ENCODE measurements around the gene AP4B1.

AP4B1 gene

DNA sequence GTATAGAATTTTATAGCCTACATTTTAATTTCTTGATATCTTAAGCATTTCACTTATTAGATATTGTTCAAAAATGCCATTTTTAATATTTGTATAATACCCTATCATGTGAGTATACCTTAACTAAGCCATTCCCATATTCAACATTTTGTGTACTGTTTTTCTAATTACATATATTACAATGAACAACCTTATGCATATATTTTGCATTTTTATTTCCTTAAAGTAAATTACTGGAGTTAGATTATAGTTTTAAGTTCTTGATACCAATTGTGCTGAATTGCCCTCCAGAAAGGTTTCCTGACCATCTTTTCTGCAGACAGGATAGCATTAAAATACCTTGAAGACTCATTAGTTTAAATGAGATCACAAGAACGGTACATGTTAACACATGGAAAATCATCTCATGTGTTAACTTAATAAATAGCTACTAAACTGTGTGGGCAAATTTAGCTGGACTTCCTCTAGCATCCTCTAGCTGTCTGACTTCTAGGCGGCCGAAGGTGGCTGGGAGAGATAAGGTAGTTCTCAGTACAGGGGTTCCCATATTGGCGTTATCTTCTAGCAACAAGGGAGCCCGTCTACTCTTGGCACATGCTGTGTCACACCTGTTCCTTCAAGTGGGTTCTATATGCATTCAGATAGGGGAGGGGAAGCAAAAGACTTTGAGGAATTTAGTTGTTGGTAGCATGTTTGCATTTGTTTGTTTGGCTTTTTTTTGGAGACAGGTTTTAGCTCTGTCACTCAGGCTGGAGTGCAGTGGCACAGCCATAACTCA is 9.5 kb upstream of the AP4B1 start:
- CTCF ChIA-PET = interaction anchor here (0.8 kb wide), 1 partner anchor 79 kb away, joined by 3 read pairs; no protein-coding TSS in a partner anchor
- TF ChIP-seq, protein P1, sequence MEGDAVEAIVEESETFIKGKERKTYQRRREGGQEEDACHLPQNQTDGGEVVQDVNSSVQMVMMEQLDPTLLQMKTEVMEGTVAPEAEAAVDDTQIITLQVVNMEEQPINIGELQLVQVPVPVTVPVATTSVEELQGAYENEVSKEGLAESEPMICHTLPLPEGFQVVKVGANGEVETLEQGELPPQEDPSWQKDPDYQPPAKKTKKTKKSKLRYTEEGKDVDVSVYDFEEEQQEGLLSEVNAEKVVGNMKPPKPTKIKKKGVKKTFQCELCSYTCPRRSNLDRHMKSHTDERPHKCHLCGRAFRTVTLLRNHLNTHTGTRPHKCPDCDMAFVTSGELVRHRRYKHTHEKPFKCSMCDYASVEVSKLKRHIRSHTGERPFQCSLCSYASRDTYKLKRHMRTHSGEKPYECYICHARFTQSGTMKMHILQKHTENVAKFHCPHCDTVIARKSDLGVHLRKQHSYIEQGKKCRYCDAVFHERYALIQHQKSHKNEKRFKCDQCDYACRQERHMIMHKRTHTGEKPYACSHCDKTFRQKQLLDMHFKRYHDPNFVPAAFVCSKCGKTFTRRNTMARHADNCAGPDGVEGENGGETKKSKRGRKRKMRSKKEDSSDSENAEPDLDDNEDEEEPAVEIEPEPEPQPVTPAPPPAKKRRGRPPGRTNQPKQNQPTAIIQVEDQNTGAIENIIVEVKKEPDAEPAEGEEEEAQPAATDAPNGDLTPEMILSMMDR (IDR thresholded peaks at IDR 0.05; ENCODE audit: control extremely low read depth, extremely low read depth, low read depth, missing control alignments) = no peak
- DNase-seq (ENCODE audit: extremely low spot score) = no peak
- POLR2A ChIA-PET = no interaction called here

DNA sequence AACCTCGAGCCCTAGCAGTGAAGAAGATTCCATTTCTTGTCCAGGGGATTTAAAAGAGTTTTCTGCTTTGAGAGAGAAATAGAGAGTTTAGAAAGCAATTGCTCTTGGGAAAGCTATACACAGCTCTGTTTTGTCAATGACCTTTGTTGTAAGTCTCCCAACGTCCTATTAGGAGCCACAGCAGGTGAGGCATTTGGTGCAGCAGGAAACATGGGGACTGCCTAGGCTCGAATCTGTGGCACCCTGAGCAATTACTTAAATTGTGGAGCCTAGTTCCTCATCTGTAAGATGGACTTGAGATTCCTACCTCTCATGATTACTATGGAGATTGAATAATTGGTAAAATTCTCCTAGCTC is 8.7 kb upstream of the AP4B1 start:
- POLR2A ChIA-PET = no interaction called here
- TF ChIP-seq, protein P1 (IDR thresholded peaks at IDR 0.05; ENCODE audit: control extremely low read depth, extremely low read depth, low read depth, missing control alignments) = no peak
- no peak for DNase-seq (ENCODE audit: extremely low spot score)
- CTCF ChIA-PET = interaction anchor here (0.7 to 3.0 kb wide), 5 partner anchors 11 to 78 kb away, joined by 3 to 12 read pairs (median 3); no protein-coding TSS in a partner anchor

DNA sequence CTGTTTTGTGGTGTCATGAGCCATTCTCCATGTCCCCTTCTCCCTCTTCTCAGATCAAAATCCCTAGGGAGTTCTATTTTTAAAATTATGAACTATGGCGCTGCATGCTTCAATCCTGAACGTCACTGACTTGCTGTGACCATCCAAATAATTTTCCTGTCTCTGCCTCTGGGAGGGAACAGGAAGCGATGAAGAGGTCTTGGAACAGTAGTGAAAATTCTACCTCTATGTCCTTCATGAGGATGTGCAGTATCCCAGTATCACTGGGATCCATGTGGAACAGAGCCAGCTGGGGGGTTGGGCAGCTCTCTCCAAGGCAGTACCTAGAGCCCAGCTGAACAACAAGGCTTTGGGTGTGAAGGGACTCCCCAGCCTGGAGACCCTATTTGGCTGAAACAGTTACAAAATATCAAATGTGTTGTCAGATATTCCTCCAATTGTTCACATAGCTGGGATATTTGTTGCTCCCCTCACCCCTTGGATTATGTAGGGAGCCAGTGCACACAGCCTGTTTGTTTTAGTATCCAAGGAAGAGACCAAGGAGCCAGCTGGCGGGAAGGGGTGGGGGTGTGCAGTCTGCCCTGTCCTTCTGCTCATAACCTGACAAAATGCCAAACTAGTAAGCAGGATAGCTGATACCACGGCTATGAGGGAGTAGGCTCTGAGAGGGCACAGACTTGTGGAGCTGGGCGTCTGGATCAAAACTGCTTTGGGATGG is 8.2 kb upstream of the AP4B1 start:
- no peak for DNase-seq (ENCODE audit: extremely low spot score)
- POLR2A ChIA-PET = no interaction called here
- TF ChIP-seq, protein P1 (IDR thresholded peaks at IDR 0.05; ENCODE audit: control extremely low read depth, extremely low read depth, low read depth, missing control alignments) = no peak
- CTCF ChIA-PET = interaction anchor here (0.7 to 3.0 kb wide), 5 partner anchors 12 to 78 kb away, joined by 3 to 12 read pairs (median 3); no protein-coding TSS in a partner anchor

DNA sequence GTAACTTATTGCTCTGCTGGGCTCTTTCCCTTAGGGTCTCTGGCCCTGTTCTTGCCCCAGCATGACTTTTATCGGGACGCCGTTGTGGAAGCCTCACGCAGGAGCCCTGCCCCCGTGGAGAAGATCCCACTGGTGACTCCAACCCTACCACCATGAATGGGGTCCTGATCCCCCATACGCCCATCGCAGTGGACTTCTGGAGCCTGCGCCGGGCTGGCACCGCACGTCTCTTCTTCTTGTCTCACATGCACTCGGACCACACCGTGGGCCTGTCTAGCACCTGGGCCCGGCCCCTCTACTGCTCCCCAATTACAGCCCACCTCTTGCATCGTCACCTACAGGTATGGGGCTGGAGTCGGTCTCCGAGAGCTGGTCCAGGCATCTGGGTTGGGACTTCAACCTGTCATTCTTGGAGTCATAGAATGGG is 849 bp upstream of the AP4B1 start:
- CTCF ChIA-PET = interaction anchor here (0.5 to 5.5 kb wide), 12 partner anchors 9 to 146 kb away, joined by 3 to 34 read pairs (median 6); partner anchors contain the start of genes HIPK1 and PHTF1
- DNase-seq (ENCODE audit: extremely low spot score) = peak; percentile 34

DNA sequence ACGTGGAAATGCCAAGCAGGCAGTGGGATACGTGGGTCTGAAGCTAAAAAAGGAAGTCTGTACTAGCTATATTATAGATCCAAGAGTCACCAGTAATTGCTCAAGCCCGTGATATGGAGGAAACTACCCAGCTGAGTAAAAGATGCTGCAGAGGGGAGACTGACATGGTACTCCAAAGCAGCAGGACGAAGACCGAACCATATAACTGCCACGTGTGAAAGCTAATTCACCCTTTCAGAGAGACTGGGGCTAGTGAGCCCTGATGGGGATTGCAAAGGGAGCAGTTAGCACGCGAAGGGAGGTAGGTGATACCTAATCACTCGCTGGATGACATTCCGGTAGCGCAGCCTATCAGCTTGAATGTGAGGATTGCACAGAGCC is 316 bp downstream of the AP4B1 start:
- no peak for DNase-seq (ENCODE audit: extremely low spot score)
- ChIA-PET POLR2A (interaction anchor here (0.9 to 3.3 kb wide), 9 partner anchors 11 to 144 kb away, joined by 3 to 40 read pairs (median 5); partner anchors contain the start of gene HIPK1), CTCF (interaction anchor here (0.8 to 5.5 kb wide), 20 partner anchors 9 to 124 kb away, joined by 3 to 34 read pairs (median 5); partner anchors contain the start of gene BCL2L15)
- TF ChIP-seq, protein P1 (IDR thresholded peaks at IDR 0.05; ENCODE audit: control extremely low read depth, extremely low read depth, low read depth, missing control alignments) = no peak

More for the DNA sequence above, 849 bp upstream of the AP4B1 start:
- TF ChIP-seq, protein P1 (IDR thresholded peaks at IDR 0.05; ENCODE audit: control extremely low read depth, extremely low read depth, low read depth, missing control alignments) = no peak
- POLR2A ChIA-PET = interaction anchor here (1.5 to 3.3 kb wide), 3 partner anchors 24 to 35 kb away, joined by 3 to 40 read pairs (median 5); partner anchors contain the start of gene HIPK1

All from GM10248 (cell line).